Neutrophil (primary cell): ENCODE measurements around the gene CX3CR1.

ENCODE experiments used
- H3K27ac ChIP-seq: fragments of 200-600 bp; sonication (generic); 2 replicates; pipeline ENCODE4 v1.5.1; 2016; ENCODE audit warnings: mild to moderate bottlenecking, moderate library complexity
- H3K27me3 ChIP-seq: fragments of 200-600 bp; sonication (generic); 2 replicates; pipeline ENCODE4 v1.6.0; 2016; ENCODE audit warnings: mild to moderate bottlenecking
- H3K36me3 ChIP-seq: fragments of 200-600 bp; sonication (generic); 2 replicates; pipeline ENCODE4 v1.5.1; 2017
- H3K4me1 ChIP-seq, 2 experiments: fragments of 200-600 bp in 1 of 2; sonication (generic) in 1 of 2; 1 replicate in 1 of 2; 2 replicates in 1 of 2; pipeline versions ENCODE4 v1.5.1 to v1.6.1; 2013 to 2016; ENCODE audit warnings: low read depth in 1 of 2, low read length in 1 of 2, mild to moderate bottlenecking in 1 of 2, moderate library complexity in 1 of 2; ENCODE audit not compliant: control insufficient read depth in 1 of 2, insufficient read depth in 1 of 2
- H3K4me3 ChIP-seq, 2 experiments: fragments of 200-600 bp in 1 of 2; sonication (generic) in 1 of 2; 1 replicate in 1 of 2; 2 replicates in 1 of 2; pipeline ENCODE4 v1.5.1; 2013 to 2016; ENCODE audit warnings: low read depth in 1 of 2, low read length in 1 of 2, mild to moderate bottlenecking in 1 of 2, moderate library complexity in 1 of 2
- H3K9me3 ChIP-seq: fragments of 200-600 bp; sonication (generic); 2 replicates; pipeline ENCODE4 v1.5.1; 2016
- CTCF ChIP-seq: fragments of 200-600 bp; sonication (generic); IDR thresholded peaks from 2 replicates; pipeline ENCODE4 v1.5.1; 2016; ENCODE audit warnings: antibody characterized with exemption

CX3CR1 gene

GRCh38 chr3:39317571-39318169 lies 37.8 kb upstream of the CX3CR1 start:
- H3K27me3 ChIP-seq: no peaks in the 10 kb centered on the region
- TF ChIP-seq CTCF: no peak

GRCh38 chr3:39315420-39315819 lies 35.6 kb upstream of the CX3CR1 start:
- Histone ChIP-seq H3K4me1 (peaks cover 0 to 6% of the 10 kb centered on the region in 2 experiments), H3K27me3 (no peaks in the 10 kb centered on the region), H3K36me3 (no peaks in the 10 kb centered on the region), H3K9me3 (no peaks in the 10 kb centered on the region), H3K27ac (no peak overlapping the region), H3K4me3 (no peak overlapping the region)
- TF ChIP-seq CTCF: no peak

More at GRCh38 chr3:39317571-39318169, 37.8 kb upstream of the CX3CR1 start:
- Histone ChIP-seq H3K4me3 (no peak overlapping the region), H3K9me3 (no peaks in the 10 kb centered on the region), H3K4me1 (peaks cover 0 to 6% of the 10 kb centered on the region in 2 experiments), H3K36me3 (no peaks in the 10 kb centered on the region), H3K27ac (no peak overlapping the region)

DNA sequence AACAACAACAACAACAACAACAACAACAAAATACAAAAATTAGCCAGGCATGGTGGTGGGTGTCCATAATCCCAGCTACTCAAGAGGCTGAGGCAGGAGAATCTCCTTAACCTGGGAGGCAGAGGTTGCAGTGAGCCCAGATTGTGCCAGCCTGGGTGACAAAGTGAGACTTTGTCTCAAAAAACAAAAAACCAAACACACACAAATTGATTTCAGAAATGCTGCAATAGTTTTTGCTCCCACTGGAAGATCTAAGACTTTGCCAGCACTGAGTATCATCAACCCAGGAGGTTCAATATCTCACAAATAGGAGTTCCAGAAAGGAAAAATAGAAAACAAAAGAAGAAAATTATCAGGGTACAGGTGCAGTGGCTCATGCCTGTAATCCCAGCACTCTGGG lies 33.5 kb upstream of the CX3CR1 start:
- TF ChIP-seq CTCF: no peak
- no peaks in the 10 kb centered on the region for H3K9me3 ChIP-seq
- no peak overlapping the region for H3K27ac ChIP-seq
- no peaks in the 10 kb centered on the region for H3K27me3 ChIP-seq
- H3K36me3 ChIP-seq: no peaks in the 10 kb centered on the region
- H3K4me1 ChIP-seq: peaks cover 0 to 6% of the 10 kb centered on the region in 2 experiments
- H3K4me3 ChIP-seq: no peak overlapping the region

GRCh38 chr3:39302178-39302577 lies 22.3 kb upstream of the CX3CR1 start:
- Histone ChIP-seq H3K36me3 (no peaks in the 10 kb centered on the region), H3K27ac (no peak overlapping the region), H3K27me3 (no peaks in the 10 kb centered on the region), H3K9me3 (no peaks in the 10 kb centered on the region), H3K4me1 (no peaks in the 10 kb centered on the region), H3K4me3 (no peak overlapping the region)
- TF ChIP-seq CTCF: no peak

GRCh38 chr3:39299279-39299678 lies 19.4 kb upstream of the CX3CR1 start:
- no peak overlapping the region for H3K27ac ChIP-seq
- no peaks in the 10 kb centered on the region for H3K4me1 ChIP-seq
- H3K9me3 ChIP-seq: no peaks in the 10 kb centered on the region
- H3K27me3 ChIP-seq: no peaks in the 10 kb centered on the region
- no peaks in the 10 kb centered on the region for H3K36me3 ChIP-seq
- TF ChIP-seq CTCF: no peak
- no peak overlapping the region for H3K4me3 ChIP-seq
